Measurements from ENCODE around the gene FBXO10. TPM values are rescaled to one million over a fixed set of nuclear protein-coding genes. Genes with fewer than 3 reads are reported as not detected.

FBXO10 gene
- total RNA-seq, 4 donors from 2014 or later: 6.6 to 17.5 (median 12.2) TPM

DNA sequence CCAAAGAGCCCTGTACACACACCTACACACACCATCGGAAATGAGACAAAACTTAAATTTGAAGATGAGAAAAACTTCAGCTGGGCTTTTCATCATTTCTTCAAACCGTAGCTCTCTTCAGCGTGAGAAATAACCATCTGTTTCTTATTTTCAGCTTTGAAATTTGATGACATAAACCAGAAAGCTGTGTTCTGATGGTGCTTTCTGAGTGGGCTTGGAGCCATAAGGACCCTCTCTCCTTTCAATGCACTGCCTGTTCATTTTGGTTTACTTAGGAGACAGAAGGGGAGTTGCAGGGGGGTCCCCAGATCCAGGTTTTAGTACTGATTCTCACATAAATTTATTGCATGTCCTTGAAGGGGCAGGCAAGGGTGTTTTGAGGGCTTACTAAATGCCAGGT, 9.5 kb downstream of the FBXO10 start:
- no peak overlapping the region for H3K4me3 ChIP-seq (replicated peaks in 1 of 3)
- H3K27me3 ChIP-seq: no peaks in the 10 kb centered on the region
- DNase-seq: no peak
- TF ChIP-seq, protein P1, sequence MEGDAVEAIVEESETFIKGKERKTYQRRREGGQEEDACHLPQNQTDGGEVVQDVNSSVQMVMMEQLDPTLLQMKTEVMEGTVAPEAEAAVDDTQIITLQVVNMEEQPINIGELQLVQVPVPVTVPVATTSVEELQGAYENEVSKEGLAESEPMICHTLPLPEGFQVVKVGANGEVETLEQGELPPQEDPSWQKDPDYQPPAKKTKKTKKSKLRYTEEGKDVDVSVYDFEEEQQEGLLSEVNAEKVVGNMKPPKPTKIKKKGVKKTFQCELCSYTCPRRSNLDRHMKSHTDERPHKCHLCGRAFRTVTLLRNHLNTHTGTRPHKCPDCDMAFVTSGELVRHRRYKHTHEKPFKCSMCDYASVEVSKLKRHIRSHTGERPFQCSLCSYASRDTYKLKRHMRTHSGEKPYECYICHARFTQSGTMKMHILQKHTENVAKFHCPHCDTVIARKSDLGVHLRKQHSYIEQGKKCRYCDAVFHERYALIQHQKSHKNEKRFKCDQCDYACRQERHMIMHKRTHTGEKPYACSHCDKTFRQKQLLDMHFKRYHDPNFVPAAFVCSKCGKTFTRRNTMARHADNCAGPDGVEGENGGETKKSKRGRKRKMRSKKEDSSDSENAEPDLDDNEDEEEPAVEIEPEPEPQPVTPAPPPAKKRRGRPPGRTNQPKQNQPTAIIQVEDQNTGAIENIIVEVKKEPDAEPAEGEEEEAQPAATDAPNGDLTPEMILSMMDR (IDR thresholded peaks at IDR 0.05): no peak
- no peak for TF ChIP-seq POLR2A (IDR thresholded peaks at IDR 0.05)
- intact Hi-C loops (cut with DNase I): no loop called here
- H3K4me1 ChIP-seq: no peaks in the 10 kb centered on the region
- H3K36me3 ChIP-seq: no peaks in the 10 kb centered on the region
- no peak overlapping the region for H3K27ac ChIP-seq
- H3K9me3 ChIP-seq: no peaks in the 10 kb centered on the region
- 81 to 84% methylated on average over 3 of the region's 3 CpGs for WGBS, 2 donors

DNA sequence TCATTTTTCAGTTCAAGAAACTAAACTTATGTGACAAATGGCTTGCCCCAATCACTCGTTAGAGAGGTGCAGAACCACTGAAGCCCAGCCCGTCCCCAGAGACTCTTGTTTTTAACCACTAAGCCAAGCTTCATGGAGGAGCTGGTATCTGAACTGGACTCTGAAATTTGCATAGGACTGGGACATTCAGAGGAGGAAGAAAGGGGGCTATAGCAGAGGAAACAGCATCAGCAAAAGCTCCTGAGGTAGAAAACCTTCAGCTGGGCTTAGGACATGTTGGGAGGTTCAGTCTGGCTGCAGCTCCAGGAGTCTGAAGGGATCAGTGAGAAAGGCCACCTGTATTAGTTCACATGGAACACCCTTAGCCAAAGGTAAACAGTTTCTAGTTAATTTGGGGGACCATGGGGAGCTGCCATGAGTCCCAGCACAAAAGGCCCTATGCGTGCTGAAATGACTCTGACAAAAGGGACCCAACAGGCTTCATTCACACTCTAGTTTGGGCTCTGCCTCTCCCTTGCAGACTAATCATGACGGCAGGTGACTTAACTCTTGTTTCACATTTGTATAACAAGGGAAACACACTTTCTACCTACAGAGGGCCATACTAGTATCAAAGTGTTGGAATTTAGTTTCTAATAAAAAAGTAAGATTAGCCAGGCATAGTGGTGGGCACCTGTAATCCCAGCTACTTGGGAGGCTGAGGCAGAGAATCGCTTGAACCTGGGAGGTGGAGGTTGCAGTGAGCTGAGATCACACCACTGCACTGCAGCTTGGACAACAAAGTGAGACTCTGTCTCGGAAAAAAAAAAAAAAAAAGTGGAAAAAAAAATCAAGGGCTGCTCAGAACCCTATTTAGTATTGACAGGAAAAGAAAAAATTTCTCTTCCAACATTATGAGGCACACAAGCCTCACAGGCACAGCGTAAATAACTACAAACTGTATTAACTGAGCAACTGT, 10.2 kb downstream of the FBXO10 start:
- no peaks in the 10 kb centered on the region for H3K36me3 ChIP-seq
- no peaks in the 10 kb centered on the region for H3K9me3 ChIP-seq
- no peaks in the 10 kb centered on the region for H3K4me1 ChIP-seq
- H3K4me3 ChIP-seq (replicated peaks in 1 of 3): no peak overlapping the region
- WGBS, 2 donors: 80 to 85% methylated on average over 7 of the region's 7 CpGs
- no peak overlapping the region for H3K27ac ChIP-seq
- intact Hi-C loops (cut with DNase I): no loop called here
- no peak for DNase-seq
- TF ChIP-seq, protein P1 (IDR thresholded peaks at IDR 0.05): no peak
- TF ChIP-seq POLR2A (IDR thresholded peaks at IDR 0.05): no peak
- H3K27me3 ChIP-seq: no peaks in the 10 kb centered on the region

DNA sequence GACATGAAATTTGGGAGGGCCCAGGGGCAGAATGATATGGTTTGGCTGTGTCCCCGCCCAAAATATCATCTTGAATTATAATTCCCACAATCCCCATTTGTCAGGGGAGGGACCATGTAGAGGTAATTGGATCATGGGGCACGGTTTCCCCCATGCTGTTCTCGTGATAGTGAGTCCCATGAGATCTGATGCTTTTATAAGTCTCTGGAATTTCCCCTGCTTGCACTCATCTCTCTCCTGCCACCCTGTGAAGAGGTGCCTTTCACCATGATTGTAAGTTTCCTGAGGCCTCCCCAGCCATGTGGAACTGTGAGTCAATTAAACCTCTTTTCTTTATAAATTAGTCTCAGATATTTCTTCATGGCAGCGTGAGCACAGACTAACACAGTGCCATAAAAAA, 11.3 kb downstream of the FBXO10 start:
- no peaks in the 10 kb centered on the region for H3K4me1 ChIP-seq
- TF ChIP-seq, protein P1 (IDR thresholded peaks at IDR 0.05): no peak
- TF ChIP-seq POLR2A (IDR thresholded peaks at IDR 0.05): no peak
- WGBS, 2 donors: 79 to 88% methylated on average over 4 of the region's 4 CpGs
- no peaks in the 10 kb centered on the region for H3K36me3 ChIP-seq
- no peaks in the 10 kb centered on the region for H3K27me3 ChIP-seq
- no peak for DNase-seq
- intact Hi-C loops (cut with DNase I): no loop called here
- H3K9me3 ChIP-seq: no peaks in the 10 kb centered on the region
- H3K4me3 ChIP-seq (replicated peaks in 1 of 3): no peak overlapping the region
- H3K27ac ChIP-seq: no peak overlapping the region

DNA sequence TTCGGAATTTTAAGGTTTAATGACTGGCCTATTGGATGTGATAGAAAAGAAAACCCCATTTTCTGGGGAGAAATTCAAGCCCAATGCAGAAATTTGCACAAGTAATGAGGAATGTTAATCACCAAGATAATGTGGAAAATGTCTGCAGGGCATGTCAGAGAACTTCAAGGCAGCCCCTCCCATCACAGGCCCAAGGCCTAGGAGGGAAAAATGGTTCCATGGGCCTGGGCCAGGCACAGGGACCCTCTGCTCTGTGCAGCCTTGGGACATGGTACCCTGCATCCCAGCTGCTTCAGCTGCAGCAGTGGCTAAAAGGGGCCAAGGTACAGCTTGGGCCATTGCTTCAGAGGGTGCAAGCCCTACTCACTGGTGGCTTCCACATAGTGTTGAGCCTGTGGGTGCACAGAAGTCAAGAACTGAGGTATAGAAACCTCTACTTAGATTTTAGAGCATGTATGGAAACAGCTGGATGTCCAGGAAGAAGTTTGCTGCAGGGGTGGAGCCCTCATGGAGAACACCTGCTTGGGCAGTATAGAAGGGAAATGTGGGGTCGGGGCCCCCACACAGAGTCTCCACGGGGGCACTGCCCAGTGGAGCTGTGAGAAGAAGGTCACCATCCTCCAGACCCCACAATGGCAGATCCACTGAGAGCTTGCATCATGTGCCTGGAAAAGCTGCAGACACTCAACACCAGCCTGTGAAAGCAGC, 12.2 kb downstream of the FBXO10 start:
- TF ChIP-seq, protein P1 (IDR thresholded peaks at IDR 0.05): no peak
- no peak for TF ChIP-seq POLR2A (IDR thresholded peaks at IDR 0.05)
- no peaks in the 10 kb centered on the region for H3K9me3 ChIP-seq
- WGBS, 2 donors: 69 to 84% methylated on average over 3 of the region's 3 CpGs
- no peak for DNase-seq
- intact Hi-C loops (cut with DNase I): no loop called here
- H3K4me3 ChIP-seq (replicated peaks in 1 of 3): no peak overlapping the region
- H3K27me3 ChIP-seq: no peaks in the 10 kb centered on the region
- no peaks in the 10 kb centered on the region for H3K4me1 ChIP-seq
- H3K36me3 ChIP-seq: no peaks in the 10 kb centered on the region
- no peak overlapping the region for H3K27ac ChIP-seq

DNA sequence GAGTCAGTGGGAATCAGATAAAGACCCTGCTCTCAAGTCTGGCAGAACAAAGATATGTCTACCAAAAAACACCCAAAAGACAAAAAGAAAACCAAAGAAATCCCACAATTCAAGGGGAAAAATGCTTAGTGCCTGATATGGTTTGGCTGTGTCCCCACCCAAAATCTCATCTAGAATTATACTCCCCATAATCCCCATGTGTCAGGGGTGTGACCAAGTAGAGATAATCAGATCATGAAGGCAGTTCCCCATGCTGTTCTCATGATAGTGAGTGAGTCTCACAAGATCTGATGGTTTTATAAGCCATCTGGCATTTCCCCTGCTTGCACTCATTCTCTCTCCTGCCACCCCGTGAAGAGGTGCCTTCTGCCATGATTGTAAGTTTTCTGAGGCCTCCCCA, 13.4 kb downstream of the FBXO10 start:
- H3K4me3 ChIP-seq (replicated peaks in 1 of 3): no peak overlapping the region
- 91 to 92% methylated on average over 1 of the region's 1 CpG for whole genome bisulfite sequencing, 2 donors

More for the DNA sequence above, 13.4 kb downstream of the FBXO10 start:
- H3K36me3 ChIP-seq: no peaks in the 10 kb centered on the region
- TF ChIP-seq POLR2A (IDR thresholded peaks at IDR 0.05): no peak
- TF ChIP-seq, protein P1 (IDR thresholded peaks at IDR 0.05): no peak
- H3K27ac ChIP-seq: no peak overlapping the region
- no peak for DNase-seq
- intact Hi-C loops (cut with DNase I): no loop called here
- no peaks in the 10 kb centered on the region for H3K27me3 ChIP-seq
- H3K4me1 ChIP-seq: no peaks in the 10 kb centered on the region
- no peaks in the 10 kb centered on the region for H3K9me3 ChIP-seq

Measured in thyroid gland (tissue), 4 donors.